Skeletal muscle tissue (tissue), 4 donors: ENCODE measurements around the gene NRXN3. TPM values are rescaled to one million over a fixed set of nuclear protein-coding genes. Genes with fewer than 3 reads are reported as not detected.

Experiments
- H3K27ac ChIP-seq: one replicate; pipeline ENCODE4 v1.7.0; 2013; ENCODE audit warnings: mild to moderate bottlenecking, low read depth, low read length, inconsistent platforms
- H3K27me3 ChIP-seq, 3 donors: one replicate each; pipeline ENCODE4 v1.7.0; 2013; ENCODE audit warnings: low read length in 3 of 3; ENCODE audit not compliant: control insufficient read depth in 3 of 3, insufficient read depth in 3 of 3
- H3K36me3 ChIP-seq, 3 donors: one replicate each; pipeline ENCODE4 v1.7.0; 2013; ENCODE audit warnings: low read length in 3 of 3; ENCODE audit not compliant: control insufficient read depth in 3 of 3, insufficient read depth in 3 of 3
- H3K4me1 ChIP-seq, 3 donors: one replicate each; pipeline ENCODE4 v1.7.0; 2013; ENCODE audit warnings: low read length in 3 of 3, mild to moderate bottlenecking in 3 of 3; ENCODE audit not compliant: control insufficient read depth in 3 of 3, insufficient read depth in 3 of 3
- H3K4me3 ChIP-seq, 3 donors: one replicate each; pipeline ENCODE4 v1.7.0; 2013; ENCODE audit warnings: low read length in 3 of 3
- H3K9ac ChIP-seq, 3 donors: one replicate each; pipeline ENCODE4 v1.7.0; 2013; ENCODE audit warnings: low read length in 3 of 3, mild to moderate bottlenecking in 3 of 3, moderate library complexity in 2 of 3, low read depth in 1 of 3
- H3K9me3 ChIP-seq, 3 donors: one replicate each; pipeline ENCODE4 v1.7.0; 2013; ENCODE audit warnings: low read length in 3 of 3; ENCODE audit not compliant: control insufficient read depth in 3 of 3
- total RNA-seq: library from RNA; depleted of rRNA; stranded (reverse); fragments of >200 nt; gene quantifications from one replicate; pipeline ENCODE4 v1.2.3, GENCODE V29; 2014
- donor health status: Osteomylitis.

The NRXN3 gene
- total RNA-seq, 1 donor from 2014 or later = 0.52 TPM

DNA sequence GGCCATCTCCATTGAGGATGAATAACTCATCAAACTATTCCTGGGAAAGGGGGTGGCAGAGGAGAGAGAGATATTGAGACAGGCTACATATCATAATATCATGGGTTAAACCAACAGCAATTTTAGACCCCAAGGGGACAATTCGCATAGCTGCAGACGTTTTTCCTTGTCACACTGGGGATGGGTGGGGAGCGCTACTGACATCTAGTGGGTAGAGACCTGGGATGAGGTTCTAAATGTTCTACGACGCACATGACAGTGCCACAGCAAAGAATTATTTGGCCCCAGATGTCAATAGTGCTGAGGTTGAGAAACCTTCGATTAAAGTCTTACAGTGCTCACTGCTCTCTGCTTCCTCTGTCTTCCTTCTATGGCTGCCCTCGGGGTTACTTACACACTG lies 425.6 kb downstream of the NRXN3 start:
- Histone ChIP-seq H3K9me3 (no peaks in the 10 kb centered on the region), H3K4me1 (peaks cover 0 to 3% (median 0%) of the 10 kb centered on the region in 3 donors), H3K27me3 (no peaks in the 10 kb centered on the region), H3K27ac (no peak overlapping the region), H3K9ac (no peak overlapping the region), H3K36me3 (no peaks in the 10 kb centered on the region), H3K4me3 (no peak overlapping the region)

DNA sequence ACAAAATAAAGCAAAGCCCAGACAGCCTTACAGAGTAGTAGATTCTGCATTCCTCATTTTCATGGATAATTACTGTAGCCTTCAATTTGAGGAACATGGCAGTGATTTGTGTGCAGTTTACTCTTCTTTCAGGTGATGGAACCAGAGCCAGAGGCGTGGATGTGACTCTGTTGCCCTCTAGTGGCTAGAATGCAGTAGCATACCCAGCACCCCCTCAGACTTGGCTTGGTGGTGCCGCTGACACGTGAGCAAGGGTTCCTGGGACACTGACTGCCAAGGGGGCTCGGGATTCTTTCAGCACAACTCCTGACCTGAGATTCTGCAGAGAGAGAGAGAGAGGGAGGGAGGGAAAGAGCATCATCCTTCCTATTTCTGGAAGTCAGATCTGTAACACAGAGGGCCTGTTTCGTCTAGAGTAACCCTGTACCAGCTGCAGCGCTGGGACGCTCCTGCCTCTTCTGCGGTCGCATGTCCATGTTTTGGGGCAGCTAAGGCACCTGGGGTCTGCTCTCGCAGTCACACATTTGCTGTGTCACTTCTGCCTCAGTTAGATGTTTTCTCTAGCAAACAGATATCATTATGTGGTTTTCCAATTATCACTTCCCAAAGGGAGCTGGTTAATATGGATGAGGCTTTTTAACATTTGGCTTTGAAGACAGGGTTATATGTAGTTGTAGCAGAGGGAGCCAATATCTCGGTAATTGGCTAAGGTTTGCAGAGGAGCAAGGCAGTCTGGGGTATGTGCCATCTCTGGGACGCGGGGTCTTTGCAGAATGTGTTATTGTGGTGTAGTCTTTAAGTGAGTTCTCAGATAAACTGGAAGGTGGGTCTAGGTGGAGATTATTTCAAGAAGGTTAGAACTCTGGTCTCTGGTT lies 428.1 kb downstream of the NRXN3 start:
- Histone ChIP-seq H3K27me3 (no peaks in the 10 kb centered on the region), H3K4me3 (no peak overlapping the region), H3K9ac (no peak overlapping the region), H3K27ac (no peak overlapping the region), H3K36me3 (no peaks in the 10 kb centered on the region), H3K4me1 (peaks cover 0 to 3% (median 0%) of the 10 kb centered on the region in 3 donors), H3K9me3 (no peaks in the 10 kb centered on the region)

DNA sequence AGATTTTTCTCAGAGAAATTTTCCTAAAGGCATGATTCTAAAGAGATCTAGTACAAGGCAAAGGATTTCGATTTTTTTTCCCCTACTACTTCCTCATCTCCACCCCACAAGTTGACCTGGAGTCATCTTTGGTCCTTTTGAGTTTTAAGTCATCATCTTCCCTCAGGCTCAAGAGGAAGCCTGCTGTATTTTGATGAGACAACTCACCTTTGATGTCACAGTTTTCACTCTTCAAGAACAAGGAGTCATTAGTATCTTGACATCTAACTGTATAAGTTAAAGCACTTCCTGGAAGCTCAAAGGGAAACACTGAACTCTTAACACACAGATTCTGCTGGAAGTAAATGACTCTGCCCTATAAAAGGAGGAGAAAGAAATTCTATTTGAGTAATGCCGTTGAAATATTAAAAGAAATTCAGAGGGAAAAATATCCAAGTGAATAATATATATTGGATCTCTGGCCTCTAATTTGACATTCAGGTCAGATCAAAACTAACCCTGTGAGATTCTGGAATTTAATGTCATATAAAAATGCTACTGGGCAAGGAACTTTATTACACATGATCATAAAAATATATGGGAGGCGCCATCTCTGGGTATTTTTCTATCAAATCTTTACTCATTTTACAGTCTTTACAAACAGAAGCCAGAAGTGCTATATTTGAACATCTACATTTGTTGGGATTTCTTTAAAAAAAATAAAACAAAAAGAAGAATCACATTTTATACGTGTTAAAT lies 435.0 kb downstream of the NRXN3 start:
- Histone ChIP-seq H3K27me3 (peaks cover 0 to 4% (median 0%) of the 10 kb centered on the region in 3 donors), H3K9ac (no peak overlapping the region)

GRCh38 chr14:78605897-78606500 lies 435.8 kb downstream of the NRXN3 start:
- no peak overlapping the region for H3K9ac ChIP-seq
- no peak overlapping the region for H3K27ac ChIP-seq
- peaks cover 0 to 4% (median 0%) of the 10 kb centered on the region in 3 donors for H3K27me3 ChIP-seq
- no peaks in the 10 kb centered on the region for H3K36me3 ChIP-seq
- H3K9me3 ChIP-seq = no peaks in the 10 kb centered on the region
- no peak overlapping the region for H3K4me3 ChIP-seq
- no peaks in the 10 kb centered on the region for H3K4me1 ChIP-seq

More for the DNA sequence above, 435.0 kb downstream of the NRXN3 start:
- no peaks in the 10 kb centered on the region for H3K4me1 ChIP-seq
- H3K4me3 ChIP-seq = no peak overlapping the region
- no peak overlapping the region for H3K27ac ChIP-seq
- H3K9me3 ChIP-seq = no peaks in the 10 kb centered on the region
- H3K36me3 ChIP-seq = no peaks in the 10 kb centered on the region

DNA sequence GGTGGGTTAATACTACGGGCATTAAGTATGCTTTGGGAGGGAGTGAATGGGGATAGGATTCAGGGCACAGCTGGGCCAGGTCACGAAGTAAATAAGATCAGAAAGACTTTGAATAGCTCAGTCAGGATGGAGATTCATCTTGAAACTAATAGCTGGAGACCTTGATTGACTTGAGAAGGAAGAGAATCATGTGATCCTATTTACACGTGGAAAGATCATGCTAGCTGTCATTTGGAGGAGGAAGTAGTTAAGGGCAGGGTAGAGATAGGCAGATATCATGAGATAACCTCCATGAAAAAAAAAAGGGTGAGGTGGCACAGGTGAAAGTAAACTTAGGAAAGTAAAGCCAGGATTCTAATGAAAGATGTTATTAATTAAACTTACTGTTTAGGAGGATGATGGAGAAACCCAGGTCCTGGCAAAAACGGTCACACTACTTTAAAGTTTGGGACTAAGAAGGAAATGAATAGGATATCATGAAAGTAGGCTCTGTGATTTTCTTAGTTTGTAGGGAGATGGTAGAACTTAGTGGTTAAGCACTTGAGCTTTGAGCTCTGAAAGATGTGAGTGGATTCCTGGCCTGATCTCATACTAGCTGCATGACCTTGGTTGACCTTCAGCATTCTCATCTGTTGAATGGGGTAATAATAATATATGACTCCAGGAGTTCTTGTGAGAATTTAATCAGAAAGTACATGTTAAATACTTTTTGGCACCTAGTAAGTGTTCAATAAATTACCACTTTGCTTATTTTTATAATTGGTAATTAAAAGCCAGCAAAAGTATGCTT lies 439.0 kb downstream of the NRXN3 start:
- no peak overlapping the region for H3K27ac ChIP-seq
- H3K27me3 ChIP-seq = peaks cover 0 to 2% (median 0%) of the 10 kb centered on the region in 3 donors
- no peaks in the 10 kb centered on the region for H3K36me3 ChIP-seq
- H3K9me3 ChIP-seq = no peaks in the 10 kb centered on the region
- no peak overlapping the region for H3K4me3 ChIP-seq
- no peak overlapping the region for H3K9ac ChIP-seq
- no peaks in the 10 kb centered on the region for H3K4me1 ChIP-seq

DNA sequence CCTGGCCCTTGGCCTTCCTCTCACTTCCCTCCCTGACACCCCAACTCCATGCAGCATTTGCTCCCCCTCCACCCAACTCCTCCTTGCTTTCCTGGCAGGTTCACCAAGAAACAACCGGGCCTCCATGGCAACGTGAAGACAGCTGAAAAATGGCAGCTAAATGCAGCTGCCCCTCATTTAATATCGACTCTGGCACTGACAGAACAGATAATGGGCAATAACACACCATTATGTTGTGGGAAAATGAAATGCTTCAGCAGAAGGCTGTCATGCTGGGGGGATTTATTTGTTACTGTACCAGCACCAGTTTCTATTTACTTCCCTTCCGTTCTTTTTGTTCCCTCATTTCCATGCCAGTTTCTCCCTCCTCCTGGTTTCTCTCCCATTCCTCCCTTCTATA lies 440.8 kb downstream of the NRXN3 start:
- Histone ChIP-seq H3K4me3 (no peak overlapping the region), H3K27ac (no peak overlapping the region), H3K36me3 (no peaks in the 10 kb centered on the region), H3K9ac (no peak overlapping the region), H3K27me3 (peaks cover 0 to 2% (median 0%) of the 10 kb centered on the region in 3 donors), H3K9me3 (no peaks in the 10 kb centered on the region), H3K4me1 (no peaks in the 10 kb centered on the region)

- no peak overlapping the region for H3K9ac ChIP-seq
- no peak overlapping the region for H3K27ac ChIP-seq
- H3K27me3 ChIP-seq = peaks cover 0 to 2% (median 0%) of the 10 kb centered on the region in 3 donors
- no peaks in the 10 kb centered on the region for H3K4me1 ChIP-seq
- no peaks in the 10 kb centered on the region for H3K36me3 ChIP-seq
- no peak overlapping the region for H3K4me3 ChIP-seq
- no peaks in the 10 kb centered on the region for H3K9me3 ChIP-seq
Measured at GRCh38 chr14:78611796-78612571, 441.8 kb downstream of the NRXN3 start.

DNA sequence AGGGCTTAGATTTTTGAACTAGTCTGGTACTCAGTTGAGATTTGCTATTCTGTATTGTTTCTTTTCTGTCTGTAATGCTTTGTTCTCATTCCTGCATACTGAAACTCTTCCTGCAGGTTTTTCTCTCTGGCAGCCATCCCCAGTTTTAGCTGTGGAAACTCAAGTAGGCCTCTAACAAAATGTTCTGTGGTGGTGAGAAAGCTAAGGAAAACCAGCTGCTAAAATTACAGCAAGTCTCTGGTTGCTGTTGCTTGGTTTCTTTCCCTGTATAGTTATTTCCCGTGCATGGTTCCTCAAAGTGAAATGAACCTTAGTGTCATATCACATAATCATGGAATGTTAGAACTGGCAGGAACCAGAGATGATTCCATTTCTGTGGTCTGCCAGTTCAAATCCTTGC lies 442.5 kb downstream of the NRXN3 start:
- Histone ChIP-seq H3K9ac (no peak overlapping the region), H3K9me3 (no peaks in the 10 kb centered on the region), H3K4me3 (no peak overlapping the region), H3K36me3 (no peaks in the 10 kb centered on the region), H3K4me1 (no peaks in the 10 kb centered on the region), H3K27ac (no peak overlapping the region), H3K27me3 (peaks cover 0 to 2% (median 0%) of the 10 kb centered on the region in 3 donors)

- H3K27ac ChIP-seq = no peak overlapping the region
- H3K27me3 ChIP-seq = no peaks in the 10 kb centered on the region
- H3K4me3 ChIP-seq = no peak overlapping the region
- H3K9me3 ChIP-seq = no peaks in the 10 kb centered on the region
- no peaks in the 10 kb centered on the region for H3K4me1 ChIP-seq
- no peak overlapping the region for H3K9ac ChIP-seq
- H3K36me3 ChIP-seq = no peaks in the 10 kb centered on the region
Measured at GRCh38 chr14:78614593-78614992, 444.4 kb downstream of the NRXN3 start.
